CD4-positive, alpha-beta T cell treated with Interleukin-6 for 4 hours (primary cell): ENCODE results near the gene FAM180A.
"Not testable (repeated sequence)": the region's sequence is repeated elsewhere in the genome, so short reads cannot be mapped to it uniquely, and the experiment has no call there.

Experiments used
- DNase-seq: peaks from one replicate; pipeline ENCODE4 v3.0.0-alpha.2; 2020; ENCODE audit warnings: mixed read lengths

FAM180A gene

DNA sequence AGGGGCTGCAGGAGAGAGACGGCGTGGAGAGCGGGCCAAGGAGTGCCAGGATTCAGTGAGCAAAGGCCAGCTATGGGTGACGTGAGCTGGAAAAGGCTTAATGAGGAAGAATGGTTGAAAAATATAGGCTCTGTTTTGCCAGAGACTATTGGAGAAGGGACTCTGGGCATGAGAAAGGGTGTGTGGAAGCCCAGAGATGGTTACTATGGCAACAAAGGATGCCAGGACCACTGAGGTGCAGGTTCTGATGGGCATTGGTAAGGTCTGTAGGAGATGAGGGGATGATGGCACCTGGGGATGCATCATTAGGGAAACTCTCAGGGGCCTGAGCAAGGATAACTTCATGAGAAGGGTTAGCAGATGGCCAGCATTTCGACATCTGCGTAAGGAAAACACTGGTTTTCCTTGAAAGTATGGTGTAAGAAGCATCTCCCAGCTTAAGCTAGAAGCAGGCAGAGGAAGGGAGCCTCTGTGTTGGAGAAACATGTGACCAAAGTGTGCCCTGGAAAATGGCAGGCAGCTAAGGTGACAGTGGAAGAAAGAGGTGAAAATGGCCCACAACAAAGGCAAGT lies 21.6 kb upstream of the FAM180A start:
- DNase-seq = no peak

DNA sequence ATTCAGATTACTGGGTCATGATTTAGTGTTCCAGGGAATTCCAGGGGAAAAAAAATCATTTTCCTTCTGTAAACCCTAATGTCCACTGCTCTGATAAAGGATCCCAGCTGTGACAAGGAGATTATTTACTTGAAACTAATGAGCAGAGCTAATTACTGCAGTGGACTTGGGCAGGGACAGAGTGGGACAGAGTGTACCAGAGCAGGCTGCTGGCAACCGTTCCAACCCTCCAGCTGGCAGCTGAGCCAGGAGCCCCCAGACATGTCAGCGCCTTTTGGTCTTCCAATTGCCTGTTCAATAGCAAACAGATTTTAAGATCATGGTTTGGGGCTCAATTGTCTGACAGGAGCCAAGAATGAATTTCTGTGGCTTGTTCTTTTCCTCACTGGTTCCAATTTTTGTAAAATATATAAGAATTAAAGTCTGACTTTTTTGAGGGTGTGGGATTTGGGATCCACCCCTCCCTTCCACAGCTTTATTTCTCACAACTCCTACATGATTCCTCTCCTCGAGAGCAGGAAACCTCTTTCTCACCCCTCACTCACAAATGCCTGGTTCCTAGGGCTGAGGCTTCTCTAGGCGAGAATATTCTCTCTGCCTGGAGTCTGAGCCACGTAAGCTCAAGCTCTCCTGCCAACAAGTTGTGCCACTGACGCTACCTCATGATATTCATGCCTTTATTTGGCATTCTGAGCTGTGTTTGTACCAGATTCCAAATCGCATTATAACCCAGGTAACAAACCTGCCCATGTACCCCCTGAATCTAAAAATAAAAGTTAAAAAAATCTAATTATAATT lies 20.6 kb upstream of the FAM180A start:
- DNase-seq = no peak

DNA sequence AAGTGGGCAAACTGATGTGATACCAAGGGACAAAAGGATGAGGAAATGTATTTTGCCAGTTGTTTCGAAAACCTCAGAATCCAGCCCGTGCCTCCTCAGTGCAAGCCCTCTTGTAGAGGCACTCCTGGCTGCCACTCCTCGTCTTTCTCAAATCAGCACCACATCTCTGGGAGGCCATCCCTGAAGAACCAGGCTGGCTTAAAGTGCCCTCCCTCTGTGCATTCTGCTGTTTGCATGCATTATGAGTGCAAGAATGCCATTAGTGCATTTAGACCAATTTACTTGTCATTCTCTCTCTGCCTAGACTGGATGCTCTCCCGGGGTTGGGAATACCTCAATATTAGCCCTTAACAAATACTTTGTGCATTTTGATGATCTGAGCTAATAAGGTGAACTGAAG lies 19.9 kb upstream of the FAM180A start:
- no peak for DNase-seq

DNA sequence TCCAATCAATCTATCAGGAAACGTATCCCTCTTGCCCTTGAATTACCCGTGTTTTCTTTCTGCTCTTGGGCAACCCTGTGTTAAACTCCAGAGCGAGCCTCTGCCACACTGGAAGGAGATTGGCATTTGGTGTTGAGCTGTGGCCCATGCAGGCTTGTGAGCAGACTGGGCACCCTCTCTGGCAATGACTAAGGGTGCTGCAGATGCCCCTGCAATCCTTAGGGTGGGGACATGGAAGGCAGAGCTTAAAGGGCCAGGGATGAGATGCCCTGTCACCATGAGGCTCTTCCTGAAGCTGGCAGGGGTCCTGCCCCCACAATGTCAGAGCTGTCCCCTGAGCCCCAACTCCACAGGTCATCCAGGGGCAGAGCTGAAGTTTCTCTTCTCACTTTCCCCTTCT lies 19.5 kb upstream of the FAM180A start:
- DNase-seq = no peak

DNA sequence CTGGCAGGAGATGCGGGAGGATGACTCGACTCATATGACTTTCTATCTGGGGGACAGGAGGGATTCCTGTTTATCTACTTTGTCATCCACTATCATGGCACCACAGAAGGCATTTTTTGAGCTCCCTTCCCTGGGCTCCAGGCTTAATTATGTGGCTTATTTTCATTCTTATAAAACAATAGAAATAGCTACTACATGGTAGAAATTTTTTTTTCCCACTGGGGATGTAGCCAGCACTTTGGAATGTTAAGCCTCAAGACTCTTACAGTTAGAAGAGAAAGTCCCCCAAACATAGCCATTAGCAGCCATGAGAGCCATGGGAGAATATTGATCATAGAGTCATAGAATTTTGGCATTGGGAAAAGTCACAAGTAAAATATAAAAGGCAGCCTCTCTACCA lies 14.6 kb upstream of the FAM180A start:
- DNase-seq = no peak

DNA sequence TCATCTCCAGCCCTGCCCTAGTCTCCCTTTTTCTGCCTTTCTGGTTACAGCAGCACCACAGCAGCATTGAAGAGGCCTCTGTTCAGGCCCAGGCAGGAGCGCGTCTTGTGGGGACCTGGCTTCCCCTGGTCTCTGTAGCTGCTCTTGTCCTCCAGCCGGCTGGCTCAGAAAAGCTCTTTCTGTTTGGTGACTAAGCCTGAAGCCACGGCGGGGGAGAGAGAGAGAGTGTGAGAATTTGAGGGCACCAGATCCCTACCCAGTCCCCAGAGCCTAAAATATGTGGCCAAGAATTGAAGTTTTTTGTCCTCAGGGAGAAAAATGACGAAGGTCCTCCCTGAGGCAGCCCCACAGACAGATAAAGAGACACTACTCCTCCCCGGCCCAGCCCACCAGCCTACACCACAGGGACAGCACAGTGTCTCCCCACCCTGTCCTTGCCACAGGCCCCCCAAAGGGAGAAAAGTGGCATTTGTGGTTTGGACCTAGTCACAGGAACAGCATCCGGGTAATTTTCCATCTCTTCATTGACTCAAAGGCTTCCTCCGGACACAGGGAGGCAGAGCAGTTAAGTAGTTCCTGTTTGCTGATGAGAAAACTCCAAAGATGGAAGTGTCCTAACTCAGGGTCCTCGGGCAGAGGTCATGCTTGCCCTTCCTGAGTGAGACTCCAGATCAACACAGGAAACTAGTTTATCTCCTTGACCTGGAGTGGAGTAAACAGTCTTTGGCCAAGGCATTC lies 13.3 kb upstream of the FAM180A start:
- DNase-seq = no peak

DNA sequence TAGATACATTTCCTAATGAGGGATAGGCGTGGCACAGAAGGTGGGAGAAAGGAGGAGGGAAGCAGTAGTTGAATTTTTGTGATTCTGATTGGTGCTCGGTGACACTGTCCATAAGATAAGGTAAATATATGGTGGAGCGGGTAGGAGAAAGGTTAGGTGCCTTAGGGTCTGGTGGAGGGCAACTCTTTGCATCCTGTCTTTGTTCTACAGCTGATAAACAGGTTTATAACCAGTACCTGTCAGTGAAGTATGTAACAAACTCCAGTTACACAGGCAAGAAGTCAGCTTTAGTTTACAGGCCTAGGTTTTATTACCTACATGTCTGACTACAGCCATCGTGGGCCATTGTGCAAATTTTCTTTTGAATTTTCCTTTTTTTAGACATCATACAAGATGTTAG lies 10.9 kb upstream of the FAM180A start:
- no peak for DNase-seq

DNA sequence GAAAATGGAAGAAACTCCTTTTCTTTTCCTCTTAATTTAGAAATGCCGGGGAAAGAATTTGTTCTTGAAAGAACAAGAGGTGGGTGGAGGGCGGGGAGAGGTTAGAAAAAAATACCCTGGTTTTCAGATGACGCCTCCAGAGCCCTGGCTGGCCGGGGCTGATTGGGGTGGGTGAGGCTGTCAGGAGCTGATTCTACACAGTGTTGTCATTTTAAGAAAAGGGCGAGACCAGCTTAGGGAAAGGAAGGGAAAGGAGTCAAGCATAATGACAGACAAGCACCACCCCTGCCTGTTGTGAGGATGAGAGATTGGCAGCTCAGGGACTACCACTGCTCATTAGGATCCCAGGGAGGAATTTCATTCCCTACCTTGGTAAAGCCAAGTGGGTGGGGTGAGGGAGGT lies 9.9 kb upstream of the FAM180A start:
- no peak for DNase-seq

DNA sequence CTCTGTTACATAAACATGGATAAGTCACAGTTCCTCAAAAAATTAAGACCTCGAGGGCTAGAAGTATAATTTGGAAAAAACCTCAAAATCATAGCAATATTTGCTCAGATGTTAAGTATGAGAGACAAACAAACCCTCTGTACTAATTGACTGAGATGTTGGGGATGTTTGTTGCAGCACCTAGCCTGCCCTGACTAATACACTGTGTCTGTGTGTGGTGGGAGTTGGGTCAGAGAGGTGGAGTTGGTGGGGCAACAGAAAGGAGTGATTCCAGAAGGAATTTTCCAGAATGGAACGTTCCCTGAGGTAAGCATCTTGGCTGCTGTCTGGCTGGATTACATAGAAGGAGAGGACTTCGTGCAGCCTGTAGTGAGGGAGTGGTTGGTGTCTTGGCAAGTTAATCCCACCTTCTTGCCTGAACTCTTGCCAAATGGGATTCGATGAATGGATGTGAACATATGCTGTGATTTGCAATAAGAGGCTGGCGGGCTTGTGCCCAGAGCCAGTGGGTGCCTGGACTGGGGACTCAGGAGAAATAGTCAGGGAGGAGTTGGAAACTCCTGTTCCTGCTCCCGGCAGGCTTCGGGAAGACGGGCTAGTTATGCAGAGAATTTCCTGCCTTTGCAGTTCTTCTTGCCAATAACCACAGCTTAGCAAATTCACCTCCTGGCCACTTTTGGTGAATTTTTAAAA lies 9.3 kb upstream of the FAM180A start:
- DNase-seq = no peak

DNA sequence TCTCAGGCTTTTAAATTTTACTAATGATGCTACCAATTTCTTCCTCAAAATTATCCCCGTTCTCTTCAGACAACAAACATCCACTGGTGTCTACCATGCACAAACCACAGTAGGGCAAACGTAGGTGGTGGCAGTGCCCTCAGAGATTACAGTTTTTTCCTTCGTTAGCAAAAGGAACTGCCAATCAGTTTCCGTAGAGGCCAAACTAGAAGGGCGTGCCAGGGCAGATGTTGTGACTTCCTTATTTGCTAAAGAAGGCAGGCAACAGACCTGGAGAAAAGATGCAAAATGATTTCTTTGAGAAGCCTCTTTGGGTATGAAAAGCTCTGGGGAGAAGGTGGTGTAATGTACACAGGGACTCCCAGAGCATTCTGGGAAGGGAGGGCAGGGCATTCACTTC lies 7.6 kb upstream of the FAM180A start:
- no peak for DNase-seq

DNA sequence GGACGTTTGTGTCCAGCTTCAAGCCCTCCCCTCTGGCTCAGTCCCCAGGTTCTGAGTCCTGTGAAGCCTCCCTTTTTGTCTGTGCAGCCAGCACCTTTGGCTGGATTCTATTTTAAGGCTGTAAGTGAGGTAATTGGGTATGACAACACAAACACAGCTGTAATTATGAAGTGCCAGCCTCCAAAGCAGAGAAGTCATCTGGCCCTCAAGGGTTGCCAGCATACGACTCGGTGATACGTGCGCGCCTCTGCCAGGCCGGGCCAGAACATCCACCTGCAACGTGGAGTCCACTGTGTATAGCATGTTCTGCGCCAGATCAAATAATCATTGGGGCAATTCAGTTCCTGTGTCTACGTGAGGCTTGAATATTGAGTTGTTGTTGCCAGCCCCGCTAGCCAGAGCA lies 6.7 kb upstream of the FAM180A start:
- DNase-seq = no peak

DNA sequence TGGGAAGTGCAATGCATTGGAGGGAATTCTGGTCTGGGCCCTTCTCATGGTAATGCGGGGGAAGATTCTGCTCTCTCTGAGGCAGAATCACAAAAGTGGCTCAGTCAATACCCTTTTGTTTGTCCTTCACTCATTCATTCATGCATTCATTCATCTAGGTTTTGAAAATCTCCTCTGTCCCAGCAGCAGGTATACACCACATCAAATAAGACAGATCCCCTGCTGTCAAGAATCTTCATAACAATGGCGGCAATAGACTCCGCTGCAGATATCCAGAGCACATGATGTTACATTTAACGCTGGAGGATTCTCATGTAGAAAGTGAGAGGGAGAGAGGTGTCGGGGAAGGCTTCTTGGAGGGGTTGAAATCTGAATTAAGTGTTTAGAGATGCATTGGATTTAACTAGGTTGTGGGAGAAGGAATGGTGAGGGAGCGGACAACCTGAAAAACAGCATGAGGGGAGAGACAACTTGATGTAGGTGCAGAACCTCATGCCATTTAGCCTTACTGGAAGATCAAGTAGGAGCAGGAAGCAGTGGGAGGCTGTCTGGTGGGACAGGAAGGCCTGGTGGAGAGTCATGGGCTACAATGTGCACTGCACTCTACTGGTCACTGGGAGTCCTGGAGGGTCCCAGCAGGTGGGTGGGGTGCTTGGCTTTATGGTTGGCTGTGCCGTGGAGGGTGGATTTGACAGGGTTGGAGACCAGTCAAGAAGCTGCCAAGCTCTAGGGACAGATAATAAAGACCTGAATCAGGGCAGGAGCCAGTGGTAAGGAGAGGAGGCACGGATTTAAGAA lies 5.2 kb upstream of the FAM180A start:
- DNase-seq = no peak

DNA sequence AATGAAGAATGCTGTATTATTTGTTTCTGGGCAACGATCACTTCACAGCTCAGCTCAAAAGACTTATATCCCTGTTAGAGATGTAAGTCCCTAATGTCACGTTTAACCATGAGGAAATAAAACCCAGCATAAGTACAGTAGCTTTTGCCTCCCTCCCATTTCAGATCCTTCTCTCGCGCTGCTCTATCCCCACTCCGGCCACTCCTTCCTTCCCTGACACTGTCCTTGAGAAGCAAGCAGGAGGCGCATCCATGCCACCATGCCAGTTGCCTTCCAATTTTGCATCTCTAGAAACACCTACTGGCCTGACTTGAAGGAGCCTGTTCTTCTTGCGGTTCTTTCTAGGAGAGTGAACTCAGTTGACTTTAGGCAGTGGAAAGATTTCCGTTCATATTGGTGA lies 1.2 kb downstream of the FAM180A start:
- DNase-seq = no peak

DNA sequence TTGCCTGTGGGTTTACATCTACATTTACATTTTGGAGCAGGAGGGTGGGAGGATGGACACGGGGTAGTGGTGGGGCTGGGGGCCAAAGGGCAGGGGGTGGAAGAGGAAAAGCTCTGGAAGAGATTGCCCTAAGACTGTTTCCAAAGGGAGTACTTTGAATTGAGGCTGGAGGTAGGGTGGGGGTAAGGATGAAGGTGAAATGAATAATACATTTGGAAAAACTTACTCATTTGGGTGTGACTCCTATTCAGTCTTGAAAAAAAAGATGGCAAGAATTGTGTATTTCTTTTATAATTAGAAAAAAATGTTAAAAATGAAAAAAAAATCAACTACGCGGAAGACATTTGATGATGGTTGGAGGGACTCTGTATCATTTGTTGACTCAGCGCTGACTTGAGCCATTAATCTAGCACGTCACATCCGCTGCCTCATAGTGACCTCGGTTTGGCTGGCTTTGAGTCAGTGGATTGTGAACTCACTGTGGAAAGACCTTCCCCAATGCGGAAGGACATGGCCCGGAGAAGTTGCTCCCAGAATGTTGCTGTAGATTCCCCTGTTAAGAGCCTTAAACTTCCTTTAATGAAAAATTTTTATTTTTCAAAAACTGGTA lies 2.8 kb downstream of the FAM180A start:
- no peak for DNase-seq

DNA sequence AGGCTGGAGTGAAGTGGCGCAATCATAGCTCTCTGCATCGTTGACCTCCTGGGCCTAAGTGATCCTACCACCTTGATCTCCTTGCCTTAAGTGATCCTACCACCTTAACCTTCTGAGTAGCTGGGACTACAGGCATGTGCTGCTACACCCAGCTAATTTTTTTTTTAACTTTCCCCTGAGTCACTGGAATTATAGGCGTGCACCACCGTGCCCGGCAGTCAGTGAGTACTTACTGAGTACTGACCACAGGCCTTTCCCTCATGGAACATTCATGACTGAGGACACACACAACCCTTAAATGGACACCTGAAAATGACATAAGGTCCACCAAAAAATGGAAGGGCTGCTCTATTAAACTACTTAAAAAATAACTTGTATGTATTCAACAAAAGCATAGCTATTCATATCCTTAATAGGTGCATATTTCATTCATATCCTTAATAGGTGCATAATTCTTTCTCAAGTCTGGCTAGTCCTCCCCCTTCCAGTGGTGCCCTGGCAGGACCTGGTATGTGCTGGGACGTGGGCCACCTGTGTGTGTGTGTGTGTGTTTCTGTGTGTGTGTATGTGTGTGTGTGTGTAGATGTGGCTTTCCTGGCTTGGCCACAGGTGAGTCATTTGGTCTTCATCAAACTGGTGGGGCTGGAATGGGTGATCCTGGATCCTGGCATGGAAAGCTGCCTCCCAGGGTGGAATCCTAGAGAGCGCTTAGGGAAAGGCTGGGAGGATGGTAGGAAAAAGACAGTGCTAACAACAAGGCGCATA lies 3.5 kb downstream of the FAM180A start:
- no peak for DNase-seq

DNA sequence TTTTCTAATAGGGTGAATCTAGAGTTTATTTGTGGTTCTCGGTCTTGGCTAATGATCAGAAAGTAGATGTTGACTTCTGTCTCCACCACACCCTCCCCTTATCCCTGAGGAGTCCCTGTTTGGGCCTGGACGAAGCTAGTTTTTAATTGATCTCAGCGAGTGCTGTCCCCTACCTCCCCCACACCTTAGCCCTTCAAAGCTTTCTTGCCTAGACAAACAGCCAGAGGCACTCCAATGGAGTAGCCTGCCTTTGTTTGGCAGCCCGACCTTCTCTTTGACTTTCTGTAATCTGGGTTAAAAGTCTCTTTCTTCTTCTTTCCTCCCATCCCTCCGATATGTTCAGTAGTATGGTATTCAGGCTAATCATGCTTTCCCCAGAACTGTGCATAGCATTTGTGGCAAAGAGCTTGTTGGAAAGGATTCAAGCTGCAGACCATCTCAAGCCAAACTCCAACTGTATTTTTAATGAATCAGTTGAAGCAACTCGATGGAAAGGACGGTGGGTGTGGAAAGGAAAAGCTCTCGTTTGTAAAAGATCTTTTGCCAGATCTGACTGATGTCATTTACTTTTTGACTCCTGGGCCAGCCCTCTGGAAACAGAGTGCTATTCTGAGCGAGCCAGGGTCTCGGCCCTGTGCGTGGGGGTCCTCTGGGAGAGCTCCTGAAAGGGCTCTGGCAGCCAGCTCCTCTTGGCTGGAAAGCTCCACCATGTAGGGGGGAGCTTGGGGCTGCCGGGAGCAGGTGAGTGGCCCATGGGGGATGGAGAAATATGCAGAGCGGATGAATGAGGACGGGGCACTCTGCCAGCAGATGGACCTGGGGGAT lies 4.5 kb downstream of the FAM180A start:
- DNase-seq = no peak

DNA sequence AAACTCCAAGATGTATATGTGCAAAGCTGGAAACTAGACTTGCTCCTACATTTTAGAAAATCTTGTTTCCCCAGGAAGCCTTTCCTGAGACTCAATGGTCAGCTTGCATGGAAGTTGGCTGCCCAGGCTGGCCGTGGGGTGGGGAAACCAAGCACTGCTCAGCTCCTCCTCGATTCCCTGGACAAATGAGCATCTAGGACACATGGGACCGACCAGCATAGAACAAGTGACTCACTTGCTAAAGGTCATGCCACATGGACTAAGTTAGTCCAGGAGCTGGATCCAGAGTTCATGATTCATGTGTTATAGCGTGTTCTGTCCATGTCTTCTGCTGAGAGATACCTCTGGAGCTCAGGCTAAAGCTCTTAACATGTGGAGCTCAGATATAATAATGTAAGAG lies 6.2 kb downstream of the FAM180A start:
- no peak for DNase-seq

DNA sequence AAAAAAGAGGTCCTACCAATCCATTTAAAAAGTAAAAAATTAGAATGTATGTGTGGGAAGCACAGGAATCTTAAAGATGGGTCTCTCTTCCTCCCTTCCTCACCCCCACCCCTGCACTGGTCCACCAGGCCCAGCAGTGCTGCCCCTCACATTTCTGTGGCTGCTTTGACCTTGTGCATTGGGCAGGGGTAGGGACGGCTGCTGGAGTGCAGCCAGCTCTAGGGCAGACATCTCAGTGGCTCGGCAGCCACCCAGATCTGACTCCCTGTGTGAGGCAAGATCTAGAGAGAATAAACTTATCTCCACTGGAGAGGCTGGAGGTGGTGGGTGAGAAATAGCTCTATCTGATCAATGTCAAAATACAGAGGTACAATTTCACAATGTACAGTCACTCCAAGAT lies 6.7 kb downstream of the FAM180A start:
- DNase-seq = no peak

DNA sequence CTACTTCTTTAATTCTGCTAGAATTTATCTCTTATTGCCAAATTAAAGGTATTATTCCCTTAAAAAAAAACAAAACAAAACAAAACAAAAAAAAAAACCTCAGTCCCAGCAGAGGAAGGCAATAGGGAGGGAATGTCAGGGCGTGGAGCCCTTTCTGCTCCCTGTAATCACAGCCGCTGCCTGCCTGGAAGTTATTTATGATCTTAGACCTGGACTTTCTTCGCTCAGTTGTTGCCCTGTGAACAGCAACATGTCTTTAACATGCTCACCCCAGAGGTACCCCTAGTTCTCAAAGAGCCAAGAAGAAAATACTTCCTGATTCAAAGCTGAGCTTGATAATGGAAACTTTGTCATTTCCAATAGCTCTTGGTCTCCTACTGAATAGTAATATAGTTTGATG lies 7.7 kb downstream of the FAM180A start:
- DNase-seq = no peak

DNA sequence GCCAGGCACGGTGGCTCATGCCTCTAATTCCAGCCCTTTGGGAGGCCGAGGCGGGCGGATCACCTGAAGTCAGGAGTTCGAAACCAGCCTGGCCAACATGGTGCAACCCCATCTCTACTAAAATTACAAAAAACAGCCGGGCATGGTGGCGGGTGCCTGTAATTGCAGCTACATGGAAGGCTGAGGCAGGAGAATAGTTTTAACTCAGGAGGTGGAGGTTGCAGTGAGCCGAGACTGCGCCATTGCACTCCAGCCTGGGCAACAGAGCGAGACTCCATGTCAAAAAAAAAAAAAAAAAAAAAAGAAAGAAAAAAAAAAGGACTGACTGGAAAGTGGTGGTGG lies 11.3 kb downstream of the FAM180A start:
- not testable (repeated sequence) for DNase-seq
